Activated CD4-positive, alpha-beta T cell treated with anti-CD3 and anti-CD28 coated beads for 1 hour (primary cell): Measurements from ENCODE around the gene WWC2.

Source experiments
- DNase-seq: peaks from one replicate; pipeline ENCODE4 v3.0.0-alpha.2; 2020

WWC2 gene

GRCh38 chr4:183098723-183099536 is at the start of gene WWC2:
Gene WWC2, plus strand, starts transcription at chr4:183099257. Its CDS starts 235 bp downstream, at chr4:183099492.
- peak; percentile 56 for DNase-seq

DNA sequence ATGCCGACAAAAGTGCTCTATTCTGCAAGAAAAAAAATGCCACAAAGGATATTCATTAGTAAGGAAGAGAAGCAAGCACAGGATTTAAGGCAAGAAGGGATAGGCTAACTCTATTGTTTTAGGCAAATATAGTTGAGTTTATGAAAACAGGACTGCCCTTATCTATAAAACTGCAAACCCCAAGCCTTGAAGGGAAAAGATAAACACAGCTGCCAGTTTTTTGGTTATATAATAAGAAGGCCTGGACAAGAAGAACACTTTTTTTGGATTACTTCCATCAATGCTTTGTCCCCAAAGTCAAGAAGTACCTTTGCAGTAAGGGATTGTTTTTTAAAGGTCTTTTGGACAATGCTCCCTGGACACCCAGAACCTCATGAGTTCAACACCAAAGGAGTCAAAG is 45.4 kb upstream of the WWC2 start:
- DNase-seq: no peak

DNA sequence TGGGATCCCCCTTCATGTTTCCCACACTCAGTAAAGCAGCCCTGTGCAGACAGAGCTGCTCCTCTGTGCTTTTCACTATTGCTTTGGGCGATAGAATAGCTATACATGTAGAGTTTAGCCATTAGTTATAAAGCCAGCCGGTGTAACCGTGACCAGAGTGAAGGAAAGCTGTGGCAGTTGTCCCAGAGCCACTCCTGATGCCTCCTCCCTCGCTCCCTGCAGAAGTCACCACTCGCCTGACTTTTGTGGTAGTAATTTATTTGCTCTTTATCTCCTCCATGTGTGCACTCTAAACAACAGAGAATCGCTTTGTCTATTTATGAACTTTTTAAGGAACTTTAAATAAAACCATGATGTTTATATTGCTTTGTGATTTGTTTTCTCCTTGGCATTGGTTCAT is 41.8 kb upstream of the WWC2 start:
- no peak for DNase-seq

DNA sequence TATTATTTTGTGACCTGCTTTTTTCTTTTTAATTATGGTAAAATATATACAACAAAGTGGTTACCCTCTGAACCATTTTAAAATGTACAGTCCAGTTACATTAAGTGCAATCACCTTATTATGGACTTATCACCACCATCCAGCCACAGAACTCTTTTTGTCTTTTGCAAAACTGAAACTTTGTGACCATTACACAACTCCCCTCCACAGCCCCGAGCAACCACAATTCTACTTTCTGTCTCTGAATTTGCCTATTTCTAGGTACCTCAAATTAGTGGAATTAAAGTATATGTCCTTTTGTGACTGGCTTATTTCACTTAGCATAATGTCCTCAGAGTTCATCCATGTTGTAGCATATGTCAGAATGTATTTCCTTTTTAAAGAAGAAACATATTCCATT is 39.3 kb upstream of the WWC2 start:
- DNase-seq: no peak

DNA sequence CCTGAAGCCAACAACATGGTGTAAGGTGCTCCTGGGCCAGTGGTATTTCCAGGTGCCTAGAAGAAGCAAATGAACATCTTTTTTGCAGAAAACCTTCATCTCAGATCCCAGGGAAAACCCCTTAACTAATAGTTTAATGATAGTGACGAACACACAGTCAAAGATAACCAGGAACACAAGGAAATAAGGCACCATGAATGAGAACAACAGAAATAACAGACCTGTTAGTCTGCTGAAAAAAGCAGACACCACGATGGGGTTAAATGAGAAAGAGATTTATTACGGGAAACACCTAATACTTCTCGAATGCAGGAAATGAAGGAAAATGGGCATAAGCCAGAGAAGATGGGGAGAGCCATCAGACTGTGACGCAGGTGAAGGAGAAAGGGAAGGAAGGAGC is 30.6 kb upstream of the WWC2 start:
- DNase-seq: no peak

DNA sequence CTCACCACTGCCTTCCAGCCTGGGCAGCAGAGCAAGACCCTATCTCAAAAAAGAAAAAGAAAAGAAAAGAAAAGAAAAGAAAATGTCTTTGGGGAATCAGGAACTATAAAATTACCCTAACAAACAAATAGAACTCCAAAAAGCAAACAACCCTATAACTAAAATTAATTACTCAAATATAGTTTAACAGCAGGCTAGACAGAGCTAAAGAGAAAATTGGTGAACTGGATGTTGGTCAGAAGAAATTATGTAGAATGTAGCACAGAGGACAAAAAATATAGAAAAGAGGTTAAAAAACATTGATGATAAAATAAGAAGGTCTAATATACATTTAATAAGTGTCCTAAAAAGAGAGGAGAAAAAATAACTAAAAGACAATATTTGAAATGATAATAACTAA is 27.8 kb upstream of the WWC2 start:
- no peak for DNase-seq

DNA sequence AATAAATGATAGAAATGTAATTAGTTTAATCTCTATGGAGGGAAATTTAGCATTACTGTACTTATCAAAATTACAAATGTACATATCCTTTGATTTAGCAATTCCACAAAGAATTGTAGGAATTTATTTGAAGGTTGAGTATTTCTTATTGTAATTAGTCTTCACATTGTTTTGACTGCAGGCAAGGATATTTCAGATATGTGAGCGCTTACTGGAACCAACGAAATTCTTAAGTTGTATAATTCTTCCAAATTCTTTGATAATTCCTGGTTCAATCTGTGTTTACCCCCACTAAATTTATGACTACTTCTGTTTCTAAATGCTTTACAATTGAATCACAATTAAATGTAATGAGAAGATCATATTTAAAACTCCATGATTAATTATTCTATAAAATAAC is 26.9 kb upstream of the WWC2 start:
- DNase-seq: no peak

DNA sequence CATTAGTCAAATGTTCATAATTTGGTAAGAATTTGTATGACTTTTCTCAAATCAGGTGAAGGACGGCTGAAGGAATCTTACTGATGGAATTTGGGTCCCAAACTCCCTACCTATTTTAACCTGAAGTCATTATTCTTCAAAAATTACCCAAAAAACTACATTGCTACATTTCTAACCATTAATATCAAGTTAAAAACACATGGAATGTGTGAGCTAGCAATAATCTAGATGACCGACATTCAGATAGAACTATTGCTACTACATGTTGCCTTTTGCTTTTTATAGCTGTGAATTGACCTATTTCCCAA is 25.3 kb upstream of the WWC2 start:
- DNase-seq: no peak

DNA sequence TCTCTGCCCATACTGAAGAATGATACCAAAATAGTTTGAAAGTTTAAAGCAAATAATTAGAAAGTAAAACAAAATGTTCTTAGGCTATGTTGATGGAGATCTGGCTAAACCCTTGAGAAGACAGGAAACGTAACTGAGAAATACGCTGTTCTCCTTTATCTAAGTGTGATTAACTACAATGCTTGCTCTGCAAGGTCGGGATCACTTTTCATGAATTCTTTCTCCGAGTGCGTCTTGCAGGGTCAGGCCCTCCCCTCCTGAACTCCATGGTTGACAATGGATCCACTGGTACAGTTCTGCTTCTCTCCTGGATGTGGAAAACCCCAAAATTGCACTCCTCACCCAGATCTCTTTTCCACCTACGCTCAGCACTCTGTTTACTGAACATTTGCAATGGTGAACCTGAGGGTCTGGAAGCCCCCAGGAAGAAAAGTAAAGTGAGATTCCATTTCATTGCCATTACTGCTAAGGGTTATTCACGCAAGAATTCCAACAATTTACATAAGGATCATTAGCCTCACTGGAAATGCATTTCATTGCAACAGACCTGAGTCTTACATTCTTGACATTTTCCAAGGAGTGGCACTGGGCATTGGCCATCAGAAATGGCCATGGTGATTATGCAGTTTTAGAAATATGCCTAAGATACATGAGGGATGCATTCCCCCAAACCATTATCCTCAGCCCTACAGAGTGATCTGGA is 24.6 kb upstream of the WWC2 start:
- no peak for DNase-seq

DNA sequence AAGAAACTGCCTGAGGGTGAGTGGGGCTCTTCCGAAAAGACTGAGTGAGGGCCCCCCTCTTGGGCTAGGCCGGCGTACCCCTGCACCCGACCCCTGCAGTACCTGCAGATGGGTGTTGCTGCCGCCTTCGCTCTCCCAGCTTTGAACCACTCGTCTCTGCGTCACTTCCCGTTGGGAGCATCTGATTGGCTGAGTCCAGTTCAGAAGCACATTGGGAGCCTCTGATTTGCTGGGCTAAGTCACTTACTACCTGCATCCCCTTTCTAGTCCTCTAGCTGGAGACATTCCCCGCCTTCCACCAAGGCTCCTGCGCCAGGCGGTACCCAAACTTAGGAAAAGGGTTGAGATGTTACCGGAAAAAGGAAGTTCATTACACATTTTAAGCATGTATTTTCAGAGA is 20.4 kb upstream of the WWC2 start:
- no peak for DNase-seq

- DNase-seq: no peak
Measured at GRCh38 chr4:183080372-183081115, 18.5 kb upstream of the WWC2 start.

DNA sequence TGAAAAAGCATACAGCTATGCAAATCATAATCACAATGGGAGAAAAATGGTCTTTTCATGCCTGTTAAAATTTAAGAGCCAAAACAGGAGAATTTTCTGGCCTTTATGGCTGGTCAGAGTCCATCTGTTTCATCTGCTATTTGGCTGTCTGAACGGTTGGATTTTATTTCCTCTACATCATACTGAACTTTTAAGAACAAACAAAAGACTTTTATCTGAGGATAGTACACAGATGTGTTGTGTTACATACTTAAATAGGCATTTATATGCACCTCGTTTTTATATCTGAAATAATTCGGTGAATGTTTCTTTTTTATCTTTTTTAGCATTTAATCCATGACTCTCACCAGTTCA is 18.0 kb upstream of the WWC2 start:
- no peak for DNase-seq

DNA sequence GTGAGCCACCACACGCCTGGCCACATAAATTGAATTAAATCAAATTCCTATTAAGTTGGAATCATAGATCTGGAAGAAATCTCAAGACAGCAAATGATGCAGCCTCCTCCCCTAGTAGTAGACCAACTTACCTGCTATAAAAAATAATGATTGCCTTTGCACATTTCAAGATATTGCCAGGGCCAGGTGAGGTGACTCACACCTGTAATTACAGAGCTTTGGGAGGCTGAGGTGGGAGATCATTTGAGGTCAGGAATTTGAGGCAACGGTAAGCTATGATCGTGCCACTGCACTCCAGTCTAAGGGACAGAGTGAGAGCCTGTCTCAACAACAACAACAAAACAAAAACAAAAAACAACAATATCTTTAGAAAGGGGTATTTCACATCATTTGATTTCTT is 17.0 kb upstream of the WWC2 start:
- no peak for DNase-seq

DNA sequence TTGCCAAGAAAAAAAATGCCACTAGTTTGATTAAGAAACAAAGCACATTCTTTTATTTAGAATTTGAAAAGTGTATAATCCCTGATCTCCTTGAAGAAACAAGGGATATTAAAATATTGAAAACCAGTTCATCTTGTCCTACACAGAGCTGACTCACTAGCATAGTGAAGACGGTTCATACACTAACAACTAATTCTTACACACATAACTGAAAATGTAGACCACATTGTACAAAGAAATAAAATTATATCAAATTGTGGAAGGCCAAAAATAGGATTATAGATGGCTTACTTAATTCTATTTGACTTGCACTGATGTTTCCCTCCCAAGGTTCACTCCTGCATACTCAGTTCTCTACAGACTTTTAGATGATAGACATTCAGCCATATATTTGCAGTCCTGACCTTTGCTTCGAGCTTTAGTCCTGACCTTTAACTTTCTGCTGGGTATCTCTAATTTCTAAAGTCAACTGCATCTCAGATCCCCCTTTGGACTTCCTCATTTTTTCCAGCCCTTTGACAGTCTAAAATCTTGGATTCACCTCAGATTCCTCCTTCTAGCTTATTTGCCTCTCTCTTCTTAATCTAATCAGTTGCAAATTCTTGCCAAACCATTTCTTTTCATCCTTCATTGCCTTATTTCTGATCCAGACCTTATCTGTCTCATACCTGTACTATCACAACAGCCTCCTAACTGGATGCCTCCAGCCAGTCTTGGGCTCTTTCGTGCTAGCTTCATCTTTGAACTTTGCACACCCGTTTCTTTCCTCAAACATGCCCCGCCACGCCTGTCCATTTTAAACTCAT is 4.5 kb upstream of the WWC2 start:
- no peak for DNase-seq

DNA sequence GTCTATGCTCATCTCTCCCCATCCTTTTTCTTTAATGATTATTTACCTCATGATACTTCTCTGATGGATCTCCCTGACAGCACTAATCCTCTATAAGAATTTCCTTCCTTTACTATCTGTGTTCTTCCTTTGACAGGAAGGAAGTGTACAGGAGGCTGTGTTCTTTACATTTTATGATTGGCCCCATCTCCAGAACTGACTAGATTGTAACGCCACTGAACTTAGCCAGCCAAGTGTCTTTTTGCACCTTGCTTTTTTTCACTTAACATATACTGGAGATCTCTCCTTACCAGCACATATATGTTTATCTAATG is 3.9 kb upstream of the WWC2 start:
- no peak for DNase-seq

DNA sequence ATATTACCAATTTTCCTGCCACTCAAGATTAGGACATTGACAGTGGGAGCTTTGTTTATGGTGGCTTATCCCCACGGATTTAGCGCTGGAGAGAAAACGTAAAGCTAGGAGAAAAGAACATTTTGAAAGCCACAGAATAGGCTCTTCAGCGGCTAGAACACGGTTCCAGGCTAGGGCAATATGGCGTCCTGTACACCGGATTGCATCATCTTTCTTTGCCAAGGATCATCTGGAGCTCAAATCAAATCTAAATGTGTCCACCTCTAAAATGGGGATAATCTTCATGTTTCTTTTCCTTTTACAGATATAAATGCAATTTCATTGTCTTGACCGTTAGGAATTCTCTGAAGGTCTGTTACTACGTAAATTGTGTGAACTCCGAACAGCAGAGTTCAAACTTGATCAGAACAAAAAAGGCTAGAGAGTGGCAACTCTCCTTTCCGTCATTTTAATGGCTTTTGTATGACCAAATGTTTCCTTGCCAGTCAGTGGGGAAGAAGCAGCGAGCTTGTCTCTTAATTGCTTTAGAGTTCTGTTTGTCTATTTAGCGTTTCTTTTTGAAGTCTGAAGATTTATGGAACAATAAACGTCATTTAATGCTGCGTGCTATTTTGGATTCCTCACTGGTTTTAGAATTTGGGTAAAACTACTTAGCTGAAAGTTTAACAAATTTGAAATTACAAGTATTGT is 2.6 kb upstream of the WWC2 start:
- DNase-seq: no peak

DNA sequence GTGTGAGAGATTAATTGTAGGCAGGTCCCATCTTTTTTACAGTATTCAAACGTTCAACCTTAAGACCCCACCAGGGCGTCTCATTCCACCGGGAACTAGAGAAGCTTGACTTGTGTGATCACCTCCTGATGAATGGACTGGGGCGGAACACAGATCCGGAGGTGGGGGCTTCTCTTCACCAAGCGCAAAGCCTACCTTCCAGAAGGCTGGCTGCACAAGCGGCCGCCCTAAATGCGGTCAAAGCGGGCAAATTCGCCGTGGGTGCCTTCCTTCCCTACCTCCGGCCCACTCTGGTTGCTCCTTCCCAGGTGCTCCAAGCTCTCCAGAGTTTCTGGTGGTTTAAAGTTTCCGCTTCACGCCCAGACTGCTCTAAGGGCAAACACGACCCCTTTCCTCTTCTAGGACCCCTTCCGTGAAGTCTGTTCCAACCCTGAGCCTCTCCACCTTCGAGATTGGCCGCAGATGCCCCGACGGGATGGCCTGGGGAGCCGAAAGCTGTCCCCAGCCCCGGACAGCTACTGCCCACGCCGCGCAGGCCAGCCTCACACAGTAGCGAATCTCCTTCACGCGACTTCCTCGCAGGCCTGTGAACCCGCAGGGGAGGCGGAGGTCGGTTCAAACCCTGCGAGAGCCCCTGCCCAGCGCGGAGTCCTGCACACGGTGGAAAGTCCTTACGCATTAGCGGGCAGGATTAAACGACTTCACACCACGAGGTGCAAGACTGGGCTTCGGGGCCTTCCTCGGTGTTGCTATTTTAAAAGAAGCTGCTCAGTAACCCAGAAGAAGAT is 1.6 kb upstream of the WWC2 start:
- DNase-seq: no peak

GRCh38 chr4:183098019-183098722 is 886 bp upstream of the WWC2 start:
- DNase-seq: no peak

DNA sequence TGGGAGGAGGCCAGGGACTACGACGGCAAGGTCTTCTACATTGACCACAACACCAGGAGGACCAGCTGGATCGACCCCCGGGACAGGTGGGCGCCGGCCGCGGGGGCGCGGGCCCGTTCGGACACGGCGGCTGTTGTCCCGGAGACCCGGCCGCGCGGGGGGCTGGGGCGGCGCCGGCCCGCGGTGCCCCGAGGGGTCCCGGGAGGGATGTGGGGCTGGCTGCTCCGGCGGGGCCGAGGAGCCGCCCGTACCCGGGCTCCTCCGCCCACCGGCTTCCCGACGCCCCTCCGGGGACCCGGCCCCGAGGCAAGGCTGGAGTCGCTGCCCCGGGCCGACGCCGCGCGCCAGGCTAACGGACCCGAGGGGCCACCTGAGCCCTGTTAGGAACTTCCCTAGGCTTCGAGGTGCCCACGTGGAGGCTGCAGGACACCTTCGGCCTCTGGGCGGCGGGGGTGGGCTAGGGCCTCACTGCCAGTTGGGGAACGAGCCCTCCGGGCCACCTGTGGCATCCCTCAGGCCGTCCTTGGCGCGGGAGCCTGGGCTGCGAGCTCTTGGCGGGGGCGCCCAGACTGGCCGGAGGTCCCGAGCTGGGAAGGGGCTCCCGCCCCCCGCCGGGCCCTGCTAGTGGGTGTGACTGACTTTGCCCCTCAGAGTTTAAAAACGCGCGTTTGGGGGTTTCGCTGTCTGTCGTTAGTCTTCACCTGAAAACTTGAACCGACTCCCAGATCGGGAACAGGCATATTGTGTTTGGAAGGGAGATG is 660 bp downstream of the WWC2 start:
- no peak for DNase-seq

DNA sequence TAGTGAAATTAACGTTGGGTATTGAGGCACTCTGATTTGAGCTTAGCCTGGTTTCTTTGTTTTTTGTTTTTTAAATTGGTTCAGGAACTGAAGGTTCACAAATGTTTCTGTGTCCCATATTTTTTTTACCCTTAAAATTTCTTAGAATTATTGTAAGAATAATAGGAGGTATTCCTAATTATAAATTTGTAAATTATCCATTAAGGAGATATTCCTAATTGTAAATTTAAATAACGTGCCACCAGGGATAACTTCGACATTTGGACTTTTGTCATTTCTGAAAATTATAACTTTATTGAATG is 1.2 kb downstream of the WWC2 start:
- no peak for DNase-seq

GRCh38 chr4:183100827-183101226 is 1.8 kb downstream of the WWC2 start:
- no peak for DNase-seq
